ENCODE data around the gene STK39. TPM values are rescaled to one million over a fixed set of nuclear protein-coding genes. Genes with fewer than 3 reads are reported as not detected.

The STK39 gene
- total and polyA plus RNA-seq, 9 of the 15 experiments (the other 6 are each of a cell fraction or from before 2014, with no cell fraction given): 0.19 to 0.76 (median 0.51) TPM

DNA sequence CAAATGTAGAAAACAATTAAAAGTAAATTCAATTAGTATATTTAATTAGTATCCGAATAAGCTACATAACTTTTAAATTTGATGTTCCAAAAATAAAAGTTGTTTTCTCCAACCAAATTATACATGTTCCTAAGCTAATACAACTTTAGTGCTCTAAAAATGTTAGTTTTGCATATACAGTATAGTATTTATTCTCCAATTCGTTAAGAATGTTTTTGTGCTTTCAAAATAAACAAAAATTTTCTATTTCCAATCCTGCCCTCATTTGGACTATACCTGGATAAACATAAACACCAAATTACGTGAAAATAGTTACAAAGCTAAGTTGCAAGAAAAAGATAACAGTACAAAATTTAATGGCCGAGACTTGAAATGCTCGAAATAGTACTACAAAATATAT is 71.9 kb downstream of the STK39 start:
- 1% methylated on average over 5 of the region's 5 CpGs for WGBS (ENCODE audit: insufficient coverage, low coverage, missing lambda C conversion rate)
- Histone ChIP-seq H3K9me3 (replicated peaks; ENCODE audit: control insufficient read depth, insufficient read depth, low read depth, low read length) (no peaks in the 10 kb centered on the region), H3K4me3 (no peak overlapping the region), H3K4me2 (ENCODE audit: insufficient read depth, low read length) (no peak overlapping the region), H4K20me1 (replicated peaks; ENCODE audit: control insufficient read depth, insufficient read depth, low read length) (no peaks in the 10 kb centered on the region), H3K79me2 (ENCODE audit: control insufficient read depth, insufficient read depth, low read length) (no peaks in the 10 kb centered on the region), H3K9me1 (ENCODE audit: control insufficient read depth, insufficient read depth, low read length) (no peaks in the 10 kb centered on the region), H3K27ac (ENCODE audit: extremely low read depth, low read depth, low read length) (no peak overlapping the region), H3K27me3 (ENCODE audit: control insufficient read depth in 2 of 2, insufficient read depth in 2 of 2, low read length in 2 of 2) (peaks cover 6 to 16% of the 10 kb centered on the region in 2 experiments; a peak in 4 of 5 replicates), H3K9ac (ENCODE audit: insufficient read depth in 1 of 2, low read depth in 2 of 2, low read length in 2 of 2) (no peak overlapping the region), H3K36me3 (ENCODE audit: control insufficient read depth, insufficient read depth, low read length) (no peaks in the 10 kb centered on the region), H2AFZ (ENCODE audit: low read depth, low read length) (no peak overlapping the region), H3K4me1 (replicated peaks in 1 of 2; ENCODE audit: control insufficient read depth in 2 of 2, insufficient read depth in 2 of 2, low read length in 2 of 2) (no peaks in the 10 kb centered on the region)
- no TSS peak for BruUV-seq (replicated peaks)
- TF ChIP-seq CHD1 (IDR thresholded peaks at IDR 0.05; ENCODE audit: low read length): no peak
- TF ChIP-seq, protein P1, sequence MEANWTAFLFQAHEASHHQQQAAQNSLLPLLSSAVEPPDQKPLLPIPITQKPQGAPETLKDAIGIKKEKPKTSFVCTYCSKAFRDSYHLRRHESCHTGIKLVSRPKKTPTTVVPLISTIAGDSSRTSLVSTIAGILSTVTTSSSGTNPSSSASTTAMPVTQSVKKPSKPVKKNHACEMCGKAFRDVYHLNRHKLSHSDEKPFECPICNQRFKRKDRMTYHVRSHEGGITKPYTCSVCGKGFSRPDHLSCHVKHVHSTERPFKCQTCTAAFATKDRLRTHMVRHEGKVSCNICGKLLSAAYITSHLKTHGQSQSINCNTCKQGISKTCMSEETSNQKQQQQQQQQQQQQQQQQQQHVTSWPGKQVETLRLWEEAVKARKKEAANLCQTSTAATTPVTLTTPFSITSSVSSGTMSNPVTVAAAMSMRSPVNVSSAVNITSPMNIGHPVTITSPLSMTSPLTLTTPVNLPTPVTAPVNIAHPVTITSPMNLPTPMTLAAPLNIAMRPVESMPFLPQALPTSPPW (CRISPR knock-in tag; IDR thresholded peaks at IDR 0.05): no peak
- peak; percentile 92 for TF ChIP-seq CBX8 (IDR thresholded peaks at IDR 0.05; ENCODE audit: borderline replicate concordance, extremely low read depth, low read depth, low read length, poor library complexity, severe bottlenecking)
- DNase-seq (ENCODE audit: extremely low read depth in 1 of 4, low spot score in 3 of 4) (no peak), FAIRE-seq (no peak), ATAC-seq (no peak)
- POLR2A ChIA-PET: interaction anchor here (0.5 kb wide), 1 partner anchor 40 kb away, joined by 3 read pairs; no protein-coding TSS in a partner anchor
- intact Hi-C loops (cut with micrococcal nuclease): no loop called here
- in situ Hi-C loops (cut with MboI): no loop called here
- CTCF ChIA-PET (ENCODE audit: low intra/inter-chr PET ratio): no interaction called here

DNA sequence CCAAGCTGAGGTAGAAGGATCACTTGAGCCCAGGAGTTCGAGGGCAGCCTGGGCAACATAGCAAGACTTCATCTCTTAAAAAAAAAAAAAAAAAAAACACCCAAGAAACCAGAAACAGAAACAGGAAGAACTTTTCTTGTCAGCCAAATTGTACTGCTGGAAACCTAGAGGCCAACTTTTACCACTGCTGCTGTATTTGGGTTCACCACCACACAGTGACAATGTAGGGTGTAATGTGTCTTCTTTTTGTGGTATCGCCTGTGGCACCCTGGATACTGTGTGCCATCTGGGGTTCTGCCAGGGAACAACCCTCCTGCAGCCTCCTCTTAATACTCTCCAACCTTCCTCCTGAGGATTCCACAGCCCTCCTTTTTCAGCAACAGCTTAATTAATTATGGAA is 72.6 kb downstream of the STK39 start:
- Histone ChIP-seq H3K27me3 (ENCODE audit: control insufficient read depth in 2 of 2, insufficient read depth in 2 of 2, low read length in 2 of 2) (peaks cover 9 to 17% of the 10 kb centered on the region in 2 experiments; a peak in 4 of 5 replicates), H3K9me3 (replicated peaks; ENCODE audit: control insufficient read depth, insufficient read depth, low read depth, low read length) (no peaks in the 10 kb centered on the region), H3K9me1 (ENCODE audit: control insufficient read depth, insufficient read depth, low read length) (no peaks in the 10 kb centered on the region), H3K4me3 (no peak overlapping the region), H3K4me2 (ENCODE audit: insufficient read depth, low read length) (no peak overlapping the region), H3K79me2 (ENCODE audit: control insufficient read depth, insufficient read depth, low read length) (no peaks in the 10 kb centered on the region), H3K9ac (ENCODE audit: insufficient read depth in 1 of 2, low read depth in 2 of 2, low read length in 2 of 2) (no peak overlapping the region), H3K27ac (ENCODE audit: extremely low read depth, low read depth, low read length) (no peak overlapping the region), H2AFZ (ENCODE audit: low read depth, low read length) (0 out of 2 replicates have a peak overlapping the region, but pooled peaks have one; percentile 8), H3K4me1 (replicated peaks in 1 of 2; ENCODE audit: control insufficient read depth in 2 of 2, insufficient read depth in 2 of 2, low read length in 2 of 2) (no peaks in the 10 kb centered on the region), H3K36me3 (ENCODE audit: control insufficient read depth, insufficient read depth, low read length) (no peaks in the 10 kb centered on the region), H4K20me1 (replicated peaks; ENCODE audit: control insufficient read depth, insufficient read depth, low read length) (no peaks in the 10 kb centered on the region)
- DNase-seq (ENCODE audit: extremely low read depth in 1 of 4, low spot score in 3 of 4) (no peak), ATAC-seq (no peak), FAIRE-seq (no peak)
- intact Hi-C loops (cut with micrococcal nuclease) (no loop called here), in situ Hi-C loops (cut with MboI) (no loop called here)
- ChIA-PET POLR2A (no interaction called here), CTCF (ENCODE audit: low intra/inter-chr PET ratio) (no interaction called here)
- no TSS peak for BruUV-seq (replicated peaks)
- 0% methylated on average over 2 of the region's 2 CpGs for WGBS (ENCODE audit: insufficient coverage, low coverage, missing lambda C conversion rate)
- peak; percentile 38; the same call in 1 of the 2 replicates for TF ChIP-seq RNF2 (IDR thresholded peaks at IDR 0.05)
- TF ChIP-seq, protein P2, sequence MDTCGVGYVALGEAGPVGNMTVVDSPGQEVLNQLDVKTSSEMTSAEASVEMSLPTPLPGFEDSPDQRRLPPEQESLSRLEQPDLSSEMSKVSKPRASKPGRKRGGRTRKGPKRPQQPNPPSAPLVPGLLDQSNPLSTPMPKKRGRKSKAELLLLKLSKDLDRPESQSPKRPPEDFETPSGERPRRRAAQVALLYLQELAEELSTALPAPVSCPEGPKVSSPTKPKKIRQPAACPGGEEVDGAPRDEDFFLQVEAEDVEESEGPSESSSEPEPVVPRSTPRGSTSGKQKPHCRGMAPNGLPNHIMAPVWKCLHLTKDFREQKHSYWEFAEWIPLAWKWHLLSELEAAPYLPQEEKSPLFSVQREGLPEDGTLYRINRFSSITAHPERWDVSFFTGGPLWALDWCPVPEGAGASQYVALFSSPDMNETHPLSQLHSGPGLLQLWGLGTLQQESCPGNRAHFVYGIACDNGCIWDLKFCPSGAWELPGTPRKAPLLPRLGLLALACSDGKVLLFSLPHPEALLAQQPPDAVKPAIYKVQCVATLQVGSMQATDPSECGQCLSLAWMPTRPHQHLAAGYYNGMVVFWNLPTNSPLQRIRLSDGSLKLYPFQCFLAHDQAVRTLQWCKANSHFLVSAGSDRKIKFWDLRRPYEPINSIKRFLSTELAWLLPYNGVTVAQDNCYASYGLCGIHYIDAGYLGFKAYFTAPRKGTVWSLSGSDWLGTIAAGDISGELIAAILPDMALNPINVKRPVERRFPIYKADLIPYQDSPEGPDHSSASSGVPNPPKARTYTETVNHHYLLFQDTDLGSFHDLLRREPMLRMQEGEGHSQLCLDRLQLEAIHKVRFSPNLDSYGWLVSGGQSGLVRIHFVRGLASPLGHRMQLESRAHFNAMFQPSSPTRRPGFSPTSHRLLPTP (IDR thresholded peaks at IDR 0.05; ENCODE audit: borderline replicate concordance, extremely low read depth, insufficient read length): no peak

All from K562 (cell line).